Measurements from ENCODE around the gene S1PR1. TPM values are rescaled to one million over a fixed set of nuclear protein-coding genes. Genes with fewer than 3 reads are reported as not detected.

Gene S1PR1
- polyA plus RNA-seq, 6 donors from 2014 or later: 102 to 159 (median 133) TPM

GRCh38 chr1:101243751-101244150, 6.9 kb downstream of the S1PR1 start:
- Mint-ChIP-seq H3K4me3 (peak overlapping the region in 2 of 8 donors; percentile 20 to 31), H3K27ac (peak overlapping the region in 4 of 6 donors; percentile 87 to 91 (median 88)), H3K36me3 (peaks cover 18 to 30% of the 10 kb centered on the region in 2 donors)

GRCh38 chr1:101244842-101245241, 8.0 kb downstream of the S1PR1 start:
- no peaks in the 10 kb centered on the region for H3K27me3 Mint-ChIP-seq
- no peak for DNase-seq
- H3K9me3 Mint-ChIP-seq: no peaks in the 10 kb centered on the region
- H3K4me1 Mint-ChIP-seq: peaks cover 61 to 85% (median 73%) of the 10 kb centered on the region in 3 donors
- peak overlapping the region; percentile 7 to 97 (median 56) for H3K27ac Mint-ChIP-seq
- ATAC-seq (ENCODE audit: low read depth in 2 of 2): no peak
- H3K4me3 Mint-ChIP-seq: no peak overlapping the region
- H3K36me3 Mint-ChIP-seq: peaks cover 7 to 19% of the 10 kb centered on the region in 2 donors

More at GRCh38 chr1:101243751-101244150, 6.9 kb downstream of the S1PR1 start:
- H3K9me3 Mint-ChIP-seq: no peaks in the 10 kb centered on the region
- H3K4me1 Mint-ChIP-seq: peaks cover 64 to 87% (median 78%) of the 10 kb centered on the region in 3 donors
- H3K27me3 Mint-ChIP-seq: no peaks in the 10 kb centered on the region
- DNase-seq: no peak
- ATAC-seq (ENCODE audit: low read depth in 2 of 2): no peak

GRCh38 chr1:101245246-101245927, 8.6 kb downstream of the S1PR1 start:
- peak overlapping the region in 4 of 8 donors; percentile 17 to 78 (median 36) for H3K4me3 Mint-ChIP-seq

DNA sequence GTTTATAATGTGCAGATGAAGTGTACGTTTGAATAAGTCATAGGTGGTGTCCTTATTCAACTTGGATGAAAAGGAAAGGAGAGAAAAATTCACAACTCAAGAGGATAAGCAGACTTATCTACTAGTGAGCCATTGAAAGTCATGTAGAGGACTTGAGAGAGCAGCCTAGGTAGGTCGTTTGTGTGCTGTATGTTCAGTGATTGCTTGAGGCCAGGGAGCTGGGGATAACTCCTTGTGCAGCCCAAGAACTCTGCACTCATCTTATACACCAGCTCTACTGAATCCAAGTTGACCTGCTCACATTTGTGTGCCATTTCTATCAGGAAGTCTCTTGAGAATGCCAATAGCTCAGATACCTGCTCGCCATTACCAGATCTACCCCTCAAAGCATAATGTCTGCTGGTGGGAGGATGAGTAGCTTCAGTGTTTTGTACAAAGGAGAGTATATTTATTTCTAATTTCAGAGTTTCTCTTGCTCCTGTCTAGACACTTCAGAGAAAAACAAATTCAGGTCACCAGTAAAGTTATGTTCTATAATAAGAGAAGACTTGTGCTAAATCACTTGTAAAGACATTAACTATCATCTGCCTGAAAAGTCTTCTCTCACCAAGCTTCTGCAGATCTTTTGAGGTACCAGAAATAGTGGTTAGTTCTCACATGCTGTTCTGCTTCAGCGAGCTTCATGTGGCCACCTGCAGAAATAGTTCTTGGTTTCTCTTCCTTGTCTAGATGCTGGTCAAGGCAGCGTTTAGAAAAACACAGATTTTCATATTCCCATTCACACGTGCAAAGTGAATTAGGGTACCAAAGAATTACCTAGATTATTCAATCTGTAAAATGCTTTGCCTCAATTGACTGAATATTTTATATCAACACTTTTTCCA, 10.8 kb downstream of the S1PR1 start:
- Mint-ChIP-seq H3K36me3 (peaks cover 2 to 7% of the 10 kb centered on the region in 2 donors), H3K4me3 (peak overlapping the region; percentile 63 to 86 (median 79)), H3K4me1 (peaks cover 56 to 83% (median 74%) of the 10 kb centered on the region in 3 donors), H3K27ac (peak overlapping the region; percentile 25 to 98 (median 96)), H3K9me3 (no peaks in the 10 kb centered on the region), H3K27me3 (no peaks in the 10 kb centered on the region)
- ATAC-seq (ENCODE audit: low read depth in 2 of 2) (peak; percentile 91 to 95), DNase-seq (peak; percentile 86)

More at GRCh38 chr1:101245246-101245927, 8.6 kb downstream of the S1PR1 start:
- DNase-seq (no peak), ATAC-seq (ENCODE audit: low read depth in 2 of 2) (no peak)
- Mint-ChIP-seq H3K27me3 (no peaks in the 10 kb centered on the region), H3K27ac (peak overlapping the region; percentile 49 to 97 (median 68)), H3K4me1 (peaks cover 61 to 85% (median 73%) of the 10 kb centered on the region in 3 donors), H3K36me3 (peaks cover 7 to 14% of the 10 kb centered on the region in 2 donors), H3K9me3 (no peaks in the 10 kb centered on the region)

- H3K27ac Mint-ChIP-seq: peak overlapping the region in 5 of 6 donors; percentile 91 to 97 (median 93)
- peak; percentile 29 for DNase-seq
- H3K4me3 Mint-ChIP-seq: peak overlapping the region; percentile 5 to 81 (median 41)
- ATAC-seq (ENCODE audit: low read depth in 2 of 2): peak in 1 of 2 donors; percentile 10
- peaks cover 50 to 65% (median 60%) of the 10 kb centered on the region in 3 donors for H3K4me1 Mint-ChIP-seq
- no peaks in the 10 kb centered on the region for H3K9me3 Mint-ChIP-seq
- H3K27me3 Mint-ChIP-seq: no peaks in the 10 kb centered on the region
- no peaks in the 10 kb centered on the region for H3K36me3 Mint-ChIP-seq
Observed at GRCh38 chr1:101250222-101250621, 13.4 kb downstream of the S1PR1 start.

DNA sequence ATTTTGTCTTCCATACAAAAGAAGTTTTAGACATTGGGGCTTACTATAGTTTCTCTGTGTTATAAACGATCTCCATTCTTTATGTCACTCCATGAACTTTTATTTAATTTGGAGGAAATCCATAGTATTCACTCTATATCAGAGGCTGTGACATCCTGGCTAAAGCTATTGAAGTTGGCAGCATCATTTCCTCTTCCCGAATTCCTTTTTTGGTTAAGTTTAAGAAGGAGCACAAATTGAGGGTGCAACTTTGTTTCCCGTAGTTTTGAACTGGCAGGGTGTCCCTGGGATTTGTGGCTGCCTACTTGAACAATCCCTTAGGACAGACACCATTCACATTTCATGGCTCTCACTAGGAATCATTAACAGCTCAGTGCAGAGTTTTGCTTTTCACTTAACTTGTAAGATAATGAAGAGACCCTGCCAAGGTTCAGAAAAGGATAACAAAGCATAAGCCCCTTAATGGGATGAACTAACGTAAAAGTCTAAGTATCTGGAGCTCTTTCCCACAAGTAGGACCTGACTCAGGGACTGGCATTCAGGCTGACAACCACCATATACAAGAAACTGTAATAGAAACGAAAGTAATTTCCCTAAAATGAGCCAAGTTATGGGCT, 13.9 kb downstream of the S1PR1 start:
- Mint-ChIP-seq H3K27me3 (no peaks in the 10 kb centered on the region), H3K4me1 (peaks cover 47 to 60% (median 55%) of the 10 kb centered on the region in 3 donors), H3K27ac (peak overlapping the region in 5 of 6 donors; percentile 24 to 97 (median 91)), H3K4me3 (peak overlapping the region in 7 of 8 donors; percentile 14 to 81 (median 59)), H3K9me3 (no peaks in the 10 kb centered on the region), H3K36me3 (no peaks in the 10 kb centered on the region)
- ATAC-seq (ENCODE audit: low read depth in 2 of 2): no peak
- DNase-seq: no peak

DNA sequence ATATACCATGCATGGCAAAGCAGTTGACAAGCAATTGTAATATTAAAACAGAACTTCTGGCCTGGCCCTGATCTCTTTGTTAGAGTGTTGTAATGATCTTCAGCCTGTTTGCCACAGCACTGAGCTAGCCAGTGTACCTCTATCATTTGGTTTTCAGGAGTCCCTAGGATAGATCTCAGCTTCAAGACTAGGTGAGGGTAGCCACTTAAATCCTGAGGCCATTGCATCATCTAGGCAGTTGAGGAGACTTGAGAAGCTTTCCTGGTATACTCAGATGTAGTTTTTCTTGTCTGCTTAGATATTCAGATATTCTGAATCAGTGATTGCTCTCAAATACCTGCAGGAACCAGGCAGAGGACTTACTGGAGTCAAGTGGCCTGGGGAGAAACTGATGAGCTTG, 14.7 kb downstream of the S1PR1 start:
- H3K36me3 Mint-ChIP-seq: no peaks in the 10 kb centered on the region
- no peaks in the 10 kb centered on the region for H3K9me3 Mint-ChIP-seq
- H3K4me3 Mint-ChIP-seq: peak overlapping the region in 2 of 8 donors; percentile 12 to 57
- no peaks in the 10 kb centered on the region for H3K27me3 Mint-ChIP-seq
- ATAC-seq (ENCODE audit: low read depth in 2 of 2) (no peak), DNase-seq (no peak)
- H3K27ac Mint-ChIP-seq: peak overlapping the region in 3 of 6 donors; percentile 47 to 97 (median 63)
- peaks cover 42 to 52% (median 47%) of the 10 kb centered on the region in 3 donors for H3K4me1 Mint-ChIP-seq

DNA sequence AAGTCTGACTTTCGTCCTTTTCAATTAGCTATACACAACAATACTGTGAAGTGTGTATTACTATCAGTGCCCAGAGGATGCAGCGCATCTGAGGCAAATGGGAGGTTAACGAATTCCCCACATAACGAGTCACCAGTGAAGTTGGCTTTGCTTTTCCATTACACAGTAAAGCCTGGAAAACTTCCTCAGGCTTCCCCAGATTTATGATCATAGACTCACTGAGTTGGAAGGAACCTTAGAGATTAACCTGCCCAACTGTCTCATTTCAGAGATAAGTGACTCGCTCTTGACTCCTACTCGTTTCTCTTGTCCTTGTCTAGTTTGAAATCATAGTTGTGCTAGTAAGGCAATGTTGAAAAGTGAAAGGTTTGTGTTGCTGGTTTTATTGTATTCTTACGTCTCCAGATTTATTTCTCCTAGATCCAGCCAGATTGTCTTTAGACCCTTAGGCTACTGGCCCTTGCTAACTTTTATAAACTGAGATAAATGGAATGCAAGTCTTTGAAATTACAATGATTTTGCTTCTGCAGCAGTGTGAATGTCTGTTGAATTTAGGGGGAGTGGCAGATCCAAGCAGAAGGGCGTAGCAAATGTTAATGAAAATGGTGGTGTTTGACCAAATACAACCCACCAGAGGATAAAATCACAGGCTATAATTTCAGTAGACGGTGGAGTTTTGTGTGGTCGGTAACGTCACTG, 17.3 kb downstream of the S1PR1 start:
- peaks cover 49 to 54% (median 52%) of the 10 kb centered on the region in 3 donors for H3K4me1 Mint-ChIP-seq
- H3K36me3 Mint-ChIP-seq: no peaks in the 10 kb centered on the region
- ATAC-seq (ENCODE audit: low read depth in 2 of 2) (no peak), DNase-seq (no peak)
- H3K4me3 Mint-ChIP-seq: no peak overlapping the region
- H3K27me3 Mint-ChIP-seq: no peaks in the 10 kb centered on the region
- no peaks in the 10 kb centered on the region for H3K9me3 Mint-ChIP-seq
- peak overlapping the region in 2 of 6 donors; percentile 16 to 62 for H3K27ac Mint-ChIP-seq

DNA sequence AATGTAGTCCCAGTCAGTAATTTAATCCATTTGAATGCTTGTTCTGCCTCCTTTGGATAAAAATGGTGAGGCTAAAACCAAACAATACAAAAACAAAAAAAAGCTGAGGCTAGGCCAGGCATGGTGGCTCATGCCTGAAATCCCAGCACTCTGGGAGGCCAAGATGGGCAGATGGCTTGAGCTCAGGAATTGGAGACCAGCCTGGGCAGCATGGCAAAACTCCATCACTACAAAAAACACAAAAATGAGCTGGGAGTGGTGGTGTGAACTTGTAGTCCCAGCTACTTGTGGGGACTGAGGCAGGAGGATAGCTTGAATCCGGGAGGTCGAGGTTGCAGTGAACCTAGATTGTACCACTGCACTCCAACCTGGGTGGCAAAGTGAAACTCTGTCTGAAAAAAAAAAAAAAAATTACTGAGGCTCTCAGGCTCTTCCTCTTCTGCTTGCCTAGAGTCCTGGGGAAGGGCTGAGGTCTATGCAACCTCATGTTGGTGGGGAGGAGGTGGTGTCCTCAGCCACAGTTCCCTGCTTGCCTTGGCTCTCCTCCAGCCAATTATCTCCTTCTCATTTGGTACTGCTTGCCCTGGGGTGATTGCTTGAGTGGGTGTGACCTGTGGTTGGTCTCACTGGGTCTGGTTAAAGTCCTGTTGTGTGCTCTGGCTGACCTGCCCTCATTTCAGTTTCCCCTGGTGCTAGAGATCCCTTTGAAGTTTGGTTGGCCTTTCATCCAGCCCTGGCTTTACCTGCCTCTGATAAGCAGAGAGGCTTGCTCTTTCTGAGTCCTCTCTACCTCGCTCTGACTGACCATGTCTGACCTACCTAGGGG, 20.9 kb downstream of the S1PR1 start:
- peak; percentile 41 for DNase-seq

DNA sequence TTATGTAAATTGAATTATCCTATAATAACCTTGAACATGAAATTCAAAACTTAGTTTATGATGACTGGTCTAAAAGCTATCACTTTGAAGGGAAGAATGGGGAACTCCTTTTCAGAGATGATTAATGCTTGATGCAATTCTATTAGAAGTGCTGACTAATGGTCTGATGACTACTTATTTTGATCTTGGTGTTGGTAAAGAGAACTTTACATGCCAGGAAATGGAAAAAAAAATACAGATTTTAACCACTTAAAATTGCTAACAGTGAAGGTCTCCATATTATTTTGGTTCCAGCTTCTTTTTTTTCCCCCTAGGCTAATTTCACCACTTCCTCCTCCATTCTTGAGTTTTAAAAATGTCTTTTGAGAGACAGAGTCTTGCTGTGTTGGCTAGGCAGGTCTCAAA, 22.9 kb downstream of the S1PR1 start:
- Mint-ChIP-seq H3K36me3 (no peaks in the 10 kb centered on the region), H3K4me1 (peaks cover 51 to 61% (median 57%) of the 10 kb centered on the region in 3 donors), H3K9me3 (no peaks in the 10 kb centered on the region), H3K27ac (peak overlapping the region in 2 of 6 donors; percentile 5 to 44), H3K27me3 (no peaks in the 10 kb centered on the region), H3K4me3 (no peak overlapping the region)
- ATAC-seq (ENCODE audit: low read depth in 2 of 2): no peak
- no peak for DNase-seq

More for the DNA sequence above, 20.9 kb downstream of the S1PR1 start:
- peak overlapping the region in 6 of 8 donors; percentile 13 to 81 (median 58) for H3K4me3 Mint-ChIP-seq
- no peaks in the 10 kb centered on the region for H3K27me3 Mint-ChIP-seq
- H3K27ac Mint-ChIP-seq: peak overlapping the region; percentile 50 to 88 (median 68)
- peak; percentile 82 to 87 for ATAC-seq (ENCODE audit: low read depth in 2 of 2)
- no peaks in the 10 kb centered on the region for H3K9me3 Mint-ChIP-seq
- H3K4me1 Mint-ChIP-seq: peaks cover 46 to 49% (median 46%) of the 10 kb centered on the region in 3 donors
- no peaks in the 10 kb centered on the region for H3K36me3 Mint-ChIP-seq

GRCh38 chr1:101260556-101261350, 23.9 kb downstream of the S1PR1 start:
- peaks cover 61 to 71% (median 67%) of the 10 kb centered on the region in 3 donors for H3K4me1 Mint-ChIP-seq
- ATAC-seq (ENCODE audit: low read depth in 2 of 2) (no peak), DNase-seq (no peak)
- H3K36me3 Mint-ChIP-seq: no peaks in the 10 kb centered on the region
- H3K27me3 Mint-ChIP-seq: no peaks in the 10 kb centered on the region
- no peak overlapping the region for H3K4me3 Mint-ChIP-seq
- H3K27ac Mint-ChIP-seq: peak overlapping the region in 4 of 6 donors; percentile 8 to 51 (median 39)
- no peaks in the 10 kb centered on the region for H3K9me3 Mint-ChIP-seq
